ENCODE measurements around the gene RTL1.

GRCh38 chr14:100899884-100900771 lies 3.4 kb downstream of the RTL1 start:
- TF ChIP-seq POLR2AphosphoS5 (IDR thresholded peaks at IDR 0.05; ENCODE audit: borderline replicate concordance, low read depth, low read length) (no peak), FOXP2 (optimal IDR thresholded peaks at IDR 0.05; ENCODE audit: control extremely low read depth, extremely low read length, insufficient read depth) (no peak), EZH2 (IDR thresholded peaks at IDR 0.05) (no peak)
